Activated T-cell treated with anti-CD3 and anti-CD28 coated beads, Interleukin-2, amount 50 U/mL, for 72 hours (primary cell): Measurements from ENCODE around the gene WDR49. TPM values are rescaled to one million over a fixed set of nuclear protein-coding genes. Genes with fewer than 3 reads are reported as not detected.

Experiments used
- ATAC-seq, 2 donors: fragments of 150-1000 bp; cut with Tn5 transposase; replicated peaks in 1 of 2; 2 replicates each; pipeline ENCODE4 v1.10.0; 2021; ENCODE audit warnings: moderate library complexity in 2 of 2, mild to moderate bottlenecking in 1 of 2
- DNase-seq, 2 donors: peaks; one replicate each; pipeline ENCODE4 v3.0.0; 2021 to 2022; ENCODE audit warnings: mixed read lengths in 1 of 2
- H3K27ac Mint-ChIP-seq: one replicate; pipeline ENCODE4 v1.8.0; 2022; ENCODE audit warnings: mild to moderate bottlenecking, moderate library complexity, mixed read lengths
- H3K27me3 Mint-ChIP-seq: one replicate; pipeline ENCODE4 v1.8.0; 2022; ENCODE audit warnings: low read depth, mixed read lengths
- H3K36me3 Mint-ChIP-seq, 2 donors: one replicate each; pipeline ENCODE4 v1.8.0; 2022; ENCODE audit warnings: mixed read lengths in 2 of 2, mild to moderate bottlenecking in 1 of 2; ENCODE audit not compliant: insufficient read depth in 2 of 2
- H3K4me1 Mint-ChIP-seq: one replicate; pipeline ENCODE4 v1.8.0; 2022; ENCODE audit warnings: low read depth, mixed read lengths
- H3K4me3 Mint-ChIP-seq, 2 donors: one replicate each; pipeline ENCODE4 v1.8.0; 2022; ENCODE audit warnings: mild to moderate bottlenecking in 2 of 2, mixed read lengths in 2 of 2, moderate library complexity in 2 of 2
- H3K9me3 Mint-ChIP-seq, 2 donors: one replicate each; pipeline ENCODE4 v1.8.0; 2022; ENCODE audit warnings: mixed read lengths in 2 of 2
- total RNA-seq, 2 donors: library from RNA; stranded (reverse); gene quantifications; one replicate each; pipeline ENCODE4 v1.2.3, GENCODE V29; 2022

WDR49 gene
- total RNA-seq, 2 donors from 2014 or later = 0.14 to 0.31 TPM

- Mint-ChIP-seq H3K36me3 (no peaks in the 10 kb centered on the region), H3K27ac (no peak overlapping the region), H3K4me3 (no peak overlapping the region), H3K9me3 (peaks cover 0 to 4% of the 10 kb centered on the region in 2 donors), H3K27me3 (no peaks in the 10 kb centered on the region), H3K4me1 (no peaks in the 10 kb centered on the region)
- DNase-seq = no peak
- no peak for ATAC-seq
Observed at GRCh38 chr3:167507954-167508353, 145.8 kb downstream of the WDR49 start.

DNA sequence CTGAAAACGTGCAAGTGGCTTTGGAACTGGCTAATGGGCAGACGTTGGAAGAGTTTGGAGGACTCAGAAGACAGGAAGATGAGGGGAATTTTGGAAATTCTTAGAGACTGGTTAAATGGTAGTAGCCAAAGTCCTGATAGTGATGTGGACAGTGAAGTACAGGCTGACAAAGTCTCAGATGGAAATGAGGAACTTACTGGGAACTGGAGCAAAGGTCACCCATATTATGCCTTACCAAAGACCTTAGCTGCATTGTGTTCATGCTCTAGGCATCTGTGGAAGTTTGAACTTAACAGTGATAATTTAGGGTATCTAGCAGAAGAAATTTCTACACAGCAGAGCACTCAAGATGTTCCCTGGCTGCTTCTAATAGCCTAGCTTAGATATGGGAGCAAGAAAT lies 151.3 kb downstream of the WDR49 start:
- no peaks in the 10 kb centered on the region for H3K27me3 Mint-ChIP-seq
- no peak overlapping the region for H3K27ac Mint-ChIP-seq
- DNase-seq = no peak
- no peaks in the 10 kb centered on the region for H3K4me1 Mint-ChIP-seq
- no peaks in the 10 kb centered on the region for H3K9me3 Mint-ChIP-seq
- ATAC-seq = no peak
- no peak overlapping the region for H3K4me3 Mint-ChIP-seq
- no peaks in the 10 kb centered on the region for H3K36me3 Mint-ChIP-seq

- Mint-ChIP-seq H3K27ac (no peak overlapping the region), H3K4me3 (no peak overlapping the region), H3K27me3 (no peaks in the 10 kb centered on the region), H3K4me1 (no peaks in the 10 kb centered on the region), H3K9me3 (no peaks in the 10 kb centered on the region), H3K36me3 (no peaks in the 10 kb centered on the region)
- DNase-seq (no peak), ATAC-seq (no peak)
Observed at GRCh38 chr3:167501941-167502340, 151.8 kb downstream of the WDR49 start.

DNA sequence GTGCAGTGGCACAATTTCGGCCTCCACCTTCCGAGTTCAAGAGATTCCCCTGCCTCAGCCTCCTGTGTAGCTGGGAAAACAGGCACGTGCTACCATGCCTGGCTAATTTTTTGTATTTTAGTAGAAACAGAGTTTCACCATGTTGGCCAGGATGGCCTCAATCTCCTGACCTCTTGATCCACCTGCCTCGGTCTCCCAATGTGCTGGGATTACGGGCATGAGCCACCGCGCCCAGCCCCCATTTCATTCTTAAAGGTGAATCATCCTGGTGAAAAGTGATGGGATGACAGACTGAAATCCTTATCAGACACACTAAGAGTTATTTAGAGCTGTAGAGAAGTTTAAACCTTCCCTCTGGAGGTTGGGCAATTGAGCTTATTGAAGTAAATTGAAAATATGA lies 155.8 kb downstream of the WDR49 start:
- no peak for ATAC-seq
- no peak overlapping the region for H3K4me3 Mint-ChIP-seq
- H3K36me3 Mint-ChIP-seq = no peaks in the 10 kb centered on the region
- H3K9me3 Mint-ChIP-seq = no peaks in the 10 kb centered on the region
- H3K4me1 Mint-ChIP-seq = no peaks in the 10 kb centered on the region
- no peak overlapping the region for H3K27ac Mint-ChIP-seq
- H3K27me3 Mint-ChIP-seq = no peaks in the 10 kb centered on the region
- DNase-seq = no peak

DNA sequence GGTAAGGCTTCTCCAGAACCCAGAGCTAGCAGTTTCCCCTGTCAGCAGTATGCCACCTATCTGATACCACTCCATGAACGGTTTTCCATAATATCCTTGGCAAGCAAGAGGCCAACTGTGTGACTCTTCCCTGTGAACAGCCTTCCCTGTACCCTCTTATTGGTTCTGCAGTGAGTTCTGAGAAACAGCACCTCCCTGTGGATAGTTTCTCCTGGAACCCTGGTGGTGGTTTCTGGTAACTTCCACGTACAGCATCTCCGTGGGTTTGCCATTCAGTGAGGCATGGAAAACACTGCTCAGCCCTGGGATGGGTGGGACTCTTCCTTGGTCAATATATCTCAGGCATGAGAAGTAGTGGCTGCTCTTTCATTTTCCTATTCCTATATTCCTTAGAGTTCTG lies 160.5 kb downstream of the WDR49 start:
- no peak overlapping the region for H3K27ac Mint-ChIP-seq
- ATAC-seq (no peak), DNase-seq (no peak)
- H3K9me3 Mint-ChIP-seq = no peaks in the 10 kb centered on the region
- H3K4me3 Mint-ChIP-seq = no peak overlapping the region
- no peaks in the 10 kb centered on the region for H3K4me1 Mint-ChIP-seq
- peaks cover 10% of the 10 kb centered on the region for H3K27me3 Mint-ChIP-seq
- no peaks in the 10 kb centered on the region for H3K36me3 Mint-ChIP-seq

DNA sequence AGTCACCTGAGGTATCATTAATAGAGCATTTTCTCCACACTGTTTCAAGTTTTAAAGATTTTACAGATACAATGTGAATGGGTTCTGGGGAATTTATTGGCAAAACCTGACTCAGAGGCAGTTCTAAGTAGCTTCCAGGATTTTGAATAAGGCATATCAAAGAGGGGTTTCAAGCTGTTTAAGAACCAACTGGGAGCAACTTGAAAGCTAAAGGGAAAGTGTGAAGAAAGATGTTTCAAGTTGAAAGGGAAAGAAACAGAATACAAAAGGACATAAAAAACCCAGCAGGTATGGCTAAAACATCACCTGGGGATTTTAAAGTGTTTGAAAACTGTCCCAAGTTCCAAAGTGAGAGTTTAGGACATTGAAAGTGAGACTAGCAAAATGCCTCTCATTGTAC lies 162.1 kb downstream of the WDR49 start:
- ATAC-seq = no peak
- peaks cover 0 to 2% of the 10 kb centered on the region in 2 donors for H3K9me3 Mint-ChIP-seq
- H3K36me3 Mint-ChIP-seq = no peaks in the 10 kb centered on the region
- H3K4me3 Mint-ChIP-seq = no peak overlapping the region
- no peak overlapping the region for H3K27ac Mint-ChIP-seq
- peaks cover 10% of the 10 kb centered on the region for H3K27me3 Mint-ChIP-seq
- no peaks in the 10 kb centered on the region for H3K4me1 Mint-ChIP-seq
- DNase-seq = no peak

- H3K4me1 Mint-ChIP-seq = no peaks in the 10 kb centered on the region
- H3K9me3 Mint-ChIP-seq = peaks cover 0 to 3% of the 10 kb centered on the region in 2 donors
- ATAC-seq = no peak
- no peak overlapping the region for H3K27ac Mint-ChIP-seq
- H3K36me3 Mint-ChIP-seq = no peaks in the 10 kb centered on the region
- H3K4me3 Mint-ChIP-seq = no peak overlapping the region
- no peak for DNase-seq
- H3K27me3 Mint-ChIP-seq = peaks cover 10% of the 10 kb centered on the region
Observed at GRCh38 chr3:167489571-167489970, 164.2 kb downstream of the WDR49 start.

DNA sequence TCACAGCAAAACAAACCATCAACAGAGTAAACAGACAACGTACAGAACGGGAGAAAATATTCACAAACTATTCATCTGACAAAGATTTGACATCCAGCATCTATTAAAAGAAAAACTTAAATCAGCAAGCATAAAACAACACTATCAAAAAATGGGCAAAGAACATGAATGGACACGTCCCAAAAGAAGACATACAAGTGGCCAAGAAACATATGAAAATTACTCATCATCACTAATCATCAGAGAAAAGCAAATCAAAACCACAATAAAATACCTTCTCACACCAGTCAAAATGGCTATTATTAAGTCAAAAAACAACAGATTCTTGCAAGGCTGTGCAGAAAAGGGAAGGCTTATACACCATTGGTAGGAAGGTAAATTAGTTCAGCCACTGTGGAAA lies 166.2 kb downstream of the WDR49 start:
- DNase-seq (no peak), ATAC-seq (no peak)
- Mint-ChIP-seq H3K27me3 (peaks cover 10% of the 10 kb centered on the region), H3K4me3 (no peak overlapping the region), H3K27ac (no peak overlapping the region), H3K9me3 (peaks cover 0 to 3% of the 10 kb centered on the region in 2 donors), H3K36me3 (no peaks in the 10 kb centered on the region), H3K4me1 (no peaks in the 10 kb centered on the region)

- Mint-ChIP-seq H3K36me3 (no peaks in the 10 kb centered on the region), H3K27me3 (no peaks in the 10 kb centered on the region), H3K27ac (no peak overlapping the region), H3K9me3 (peaks cover 0 to 4% of the 10 kb centered on the region in 2 donors), H3K4me1 (no peaks in the 10 kb centered on the region), H3K4me3 (no peak overlapping the region)
- no peak for ATAC-seq
- no peak for DNase-seq
Observed at GRCh38 chr3:167484551-167484950, 169.2 kb downstream of the WDR49 start.

DNA sequence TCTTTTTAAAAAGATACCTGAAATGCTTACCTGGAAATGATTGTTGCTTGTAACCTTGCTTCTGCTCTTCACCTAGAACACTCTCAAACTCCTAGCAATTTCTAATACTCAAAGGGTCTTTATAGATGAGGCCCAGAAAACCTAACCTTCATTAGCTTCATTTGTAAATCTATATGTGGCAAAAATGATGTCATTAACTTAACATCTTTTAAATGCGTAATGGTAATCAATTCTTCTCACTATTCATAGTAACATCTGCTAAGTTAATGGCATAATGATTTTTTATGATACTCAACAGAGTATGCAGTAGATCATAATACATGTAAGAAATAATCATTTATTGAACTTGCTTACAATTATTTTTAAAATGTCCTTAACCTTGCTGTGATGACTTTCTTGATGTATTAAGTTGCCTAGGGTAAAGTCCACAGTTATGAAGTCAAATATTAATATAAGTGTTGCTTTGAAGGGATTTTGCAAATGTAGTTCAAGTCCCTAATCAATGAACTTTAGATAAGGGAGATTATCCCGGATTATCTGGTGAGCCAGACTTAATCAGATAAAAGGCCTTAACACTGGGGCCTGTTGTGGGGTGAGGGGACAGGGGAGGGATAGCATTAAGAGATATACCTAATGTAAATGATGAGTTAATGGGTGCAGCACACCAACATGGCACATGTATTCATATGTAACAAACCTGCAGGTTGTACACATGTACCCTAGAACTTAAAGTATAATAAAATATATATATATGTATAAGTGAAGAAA lies 169.8 kb downstream of the WDR49 start:
- ATAC-seq (no peak), DNase-seq (no peak)
- Mint-ChIP-seq H3K27ac (no peak overlapping the region), H3K4me3 (no peak overlapping the region), H3K9me3 (peaks cover 0 to 4% of the 10 kb centered on the region in 2 donors), H3K4me1 (no peaks in the 10 kb centered on the region), H3K36me3 (no peaks in the 10 kb centered on the region), H3K27me3 (no peaks in the 10 kb centered on the region)

GRCh38 chr3:167481164-167481563 lies 172.6 kb downstream of the WDR49 start:
- H3K9me3 Mint-ChIP-seq = peaks cover 0 to 2% of the 10 kb centered on the region in 2 donors
- H3K4me1 Mint-ChIP-seq = no peaks in the 10 kb centered on the region
- no peaks in the 10 kb centered on the region for H3K27me3 Mint-ChIP-seq
- DNase-seq (no peak), ATAC-seq (no peak)
- no peak overlapping the region for H3K27ac Mint-ChIP-seq
- H3K4me3 Mint-ChIP-seq = no peak overlapping the region
- no peaks in the 10 kb centered on the region for H3K36me3 Mint-ChIP-seq

- no peaks in the 10 kb centered on the region for H3K4me1 Mint-ChIP-seq
- peaks cover 0 to 1% of the 10 kb centered on the region in 2 donors for H3K9me3 Mint-ChIP-seq
- no peaks in the 10 kb centered on the region for H3K27me3 Mint-ChIP-seq
- no peak overlapping the region for H3K27ac Mint-ChIP-seq
- H3K4me3 Mint-ChIP-seq = no peak overlapping the region
- DNase-seq = no peak
- no peak for ATAC-seq
- no peaks in the 10 kb centered on the region for H3K36me3 Mint-ChIP-seq
Observed at GRCh38 chr3:167480748-167481147, 173.0 kb downstream of the WDR49 start.

DNA sequence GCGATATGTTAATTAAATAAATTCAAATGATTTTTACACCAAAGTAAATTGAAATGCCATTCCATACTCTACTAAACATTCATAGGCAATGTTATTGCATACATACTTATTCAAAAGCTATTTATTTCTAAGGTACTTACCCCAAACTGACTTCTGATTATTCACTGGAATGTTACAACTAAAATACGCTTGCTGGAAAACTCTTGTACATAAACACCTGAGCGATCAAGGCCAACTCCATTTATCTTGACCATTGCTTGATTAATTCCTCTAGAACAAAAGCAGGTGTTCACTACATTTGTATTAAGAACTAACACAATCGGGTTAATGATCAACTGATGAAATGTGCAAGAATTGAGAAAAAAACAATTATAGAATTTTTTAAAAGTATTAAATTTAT lies 179.9 kb downstream of the WDR49 start, which contains the start of gene SERPINI2:
SERPINI2 (minus strand) TSS at position 180 of the 400 bp plus-strand sequence. CDS start 2,208 bp downstream, outside the sequence.
- H3K36me3 Mint-ChIP-seq = no peaks in the 10 kb centered on the region
- no peaks in the 10 kb centered on the region for H3K4me1 Mint-ChIP-seq
- DNase-seq (no peak), ATAC-seq (no peak)
- H3K9me3 Mint-ChIP-seq = no peaks in the 10 kb centered on the region
- H3K27me3 Mint-ChIP-seq = no peaks in the 10 kb centered on the region
- no peak within 1 kb of the TSS for H3K4me3 Mint-ChIP-seq
- no peak within 1 kb of the TSS for H3K27ac Mint-ChIP-seq

- Mint-ChIP-seq H3K9me3 (no peaks in the 10 kb centered on the region), H3K27me3 (no peaks in the 10 kb centered on the region), H3K4me3 (no peak overlapping the region), H3K4me1 (no peaks in the 10 kb centered on the region), H3K27ac (no peak overlapping the region), H3K36me3 (no peaks in the 10 kb centered on the region)
- DNase-seq = no peak
- ATAC-seq = no peak
Observed at GRCh38 chr3:167469381-167469780, 184.4 kb downstream of the WDR49 start.
